ENCODE results near the gene NFIB. TPM values are rescaled to one million over a fixed set of nuclear protein-coding genes. Genes with fewer than 3 reads are reported as not detected.

The NFIB gene
- total and polyA plus RNA-seq, 2 of the 4 experiments (the other 2 are of a cell fraction) = 1.4 to 2.0 TPM

- Histone ChIP-seq H2BK5ac (ENCODE audit: low read depth, low read length, poor library complexity, severe bottlenecking) (no peak overlapping the region), H2AFZ (replicated peaks; ENCODE audit: low read length, poor library complexity) (peak overlapping the region; percentile 54), H3K27ac (ENCODE audit: insufficient read depth, low read length) (no peak overlapping the region), H3K4me3 (ENCODE audit: insufficient read depth, low read depth, low read length) (peak overlapping the region; percentile 30), H4K20me1 (ENCODE audit: insufficient read depth, low read length) (no peaks in the 10 kb centered on the region), H3K23ac (ENCODE audit: low read depth, low read length) (no peak overlapping the region), H4K8ac (ENCODE audit: low read depth in 2 of 2, low read length in 2 of 2) (no peak overlapping the region), H3K56ac (ENCODE audit: extremely low read depth, insufficient read depth, low read length) (no peak overlapping the region), H3K9ac (ENCODE audit: low read depth, low read length) (0 out of 2 replicates have a peak overlapping the region, but pooled peaks have one; percentile 50), H3K4me1 (ENCODE audit: control insufficient read depth, insufficient read depth, low read length) (no peaks in the 10 kb centered on the region; the same call in 1 of the 2 replicates), H3K79me1 (ENCODE audit: low read depth in 1 of 2, low read length in 2 of 2) (no peaks in the 10 kb centered on the region), H2AK5ac (ENCODE audit: low read depth, low read length) (no peak overlapping the region), H2BK15ac (ENCODE audit: low read depth, low read length) (no peak overlapping the region), H3K9me1 (ENCODE audit: insufficient read depth, low read length) (no peaks in the 10 kb centered on the region), H2AK9ac (replicated peaks; ENCODE audit: low read depth, low read length, poor library complexity) (no peak overlapping the region), H3K4me2 (ENCODE audit: low read depth, low read length) (peak overlapping the region; percentile 75), H2BK20ac (ENCODE audit: low read depth, low read length) (no peak overlapping the region), H3K27me3 (ENCODE audit: control insufficient read depth, insufficient read depth, low read length) (peaks cover 65% of the 10 kb centered on the region), H3K14ac (replicated peaks; ENCODE audit: low read depth, low read length) (no peak overlapping the region), H4K91ac (ENCODE audit: insufficient read depth, low read depth, low read length) (no peak overlapping the region), H3K4ac (ENCODE audit: low read depth, low read length) (no peak overlapping the region), H4K5ac (ENCODE audit: low read depth, low read length) (no peak overlapping the region), H3K18ac (ENCODE audit: low read depth, low read length) (no peak overlapping the region), H3K9me3 (ENCODE audit: control insufficient read depth, insufficient read depth, low read length) (no peaks in the 10 kb centered on the region), H2BK120ac (ENCODE audit: low read depth, low read length) (no peak overlapping the region), H3K36me3 (ENCODE audit: control insufficient read depth, insufficient read depth, low read length) (no peaks in the 10 kb centered on the region)
- TF ChIP-seq USF2 (IDR thresholded peaks at IDR 0.05; ENCODE audit: low read depth, low read length) (no peak), MAZ (IDR thresholded peaks at IDR 0.05; ENCODE audit: borderline replicate concordance, low read depth, low read length) (no peak), CEBPB (IDR thresholded peaks at IDR 0.05; ENCODE audit: low read depth, low read length) (no peak), MAFK (IDR thresholded peaks at IDR 0.05; ENCODE audit: low read depth, low read length) (no peak), RCOR1 (IDR thresholded peaks at IDR 0.05; ENCODE audit: insufficient replicate concordance, low read length) (no peak), MXI1 (IDR thresholded peaks at IDR 0.05; ENCODE audit: borderline replicate concordance, low read depth, low read length) (no peak), CTCF (conservative IDR thresholded peaks at IDR 0.05; ENCODE audit: low read depth, low read length) (no peak), NFE2L2 (IDR thresholded peaks at IDR 0.05; ENCODE audit: low read depth, low read length) (no peak), RAD21 (IDR thresholded peaks at IDR 0.05; ENCODE audit: low read length) (no peak), FOS (IDR thresholded peaks at IDR 0.05; ENCODE audit: low read depth, low read length) (no peak), POLR2A (IDR thresholded peaks at IDR 0.05; ENCODE audit: low read depth, low read length) (no peak)
- no peak for DNase-seq
- POLR2A ChIA-PET (ENCODE audit: unreplicated experiment) = no interaction called here
- CTCF ChIA-PET = no interaction called here
- in situ Hi-C loops (cut with MboI; ENCODE audit: low sequenced_read_pairs) (no loop called here), intact Hi-C loops (cut with micrococcal nuclease) (loop anchor here (10.0 kb wide), 1 partner anchor 378 kb away; no protein-coding TSS in a partner anchor), dilution Hi-C loops (cut with HindIII; ENCODE audit: low sequenced_read_pairs, unreplicated experiment) (no loop called here)
- WGBS, 2 experiments (ENCODE audit: extremely low coverage in 2 of 2, insufficient read length in 1 of 2) = 1% methylated on average over 28 of the region's 56 CpGs; no CpG with 5 or more reads in 1 of the 2 experiments
- BruUV-seq (replicated peaks) = no TSS peak
- ATAC-seq (ENCODE audit: low read depth) = no peak
Observed at GRCh38 chr9:14312719-14313377, 1.1 kb downstream of the NFIB start.
